ENCODE measurements around the gene ARHGEF38.

Gene ARHGEF38

DNA sequence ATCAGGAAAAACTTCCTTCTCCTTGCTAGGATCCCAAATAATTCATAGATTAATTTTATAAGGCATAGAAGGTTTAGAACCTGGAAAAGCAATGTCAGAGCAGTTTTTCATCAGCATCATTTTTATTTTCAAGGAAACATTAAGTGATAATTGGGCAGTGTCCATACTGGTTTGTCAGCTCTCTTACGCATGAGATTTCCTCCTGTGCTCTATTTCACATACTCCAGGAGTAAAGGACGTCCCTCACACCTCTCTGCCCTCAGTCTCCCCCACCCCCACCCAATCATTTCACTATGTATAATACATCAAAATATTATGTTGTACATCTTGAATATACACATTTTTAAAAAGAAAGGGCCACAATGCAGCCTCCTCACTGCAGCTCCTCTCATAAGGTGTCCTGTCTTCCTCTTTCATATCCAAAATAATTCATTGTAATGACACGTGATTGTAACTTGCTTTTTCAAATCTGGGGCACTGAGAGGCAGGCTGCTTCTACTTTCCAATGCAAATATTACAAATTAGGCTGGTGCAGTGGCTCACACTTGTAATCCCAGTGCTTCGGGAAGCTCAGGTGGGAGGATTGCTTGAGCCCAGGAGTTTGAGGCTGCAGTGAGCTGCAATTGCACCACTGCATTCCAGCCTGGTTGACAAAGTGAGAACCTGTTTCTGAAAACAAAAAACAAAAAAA lies 34.4 kb downstream of the ARHGEF38 start:
- Histone ChIP-seq H3K4me2 (no peak overlapping the region), H3K9me3 (replicated peaks in 1 of 11) (no peaks in the 10 kb centered on the region), H3K27ac (no peak overlapping the region), H3K4me1 (peaks cover 0 to 7% (median 0%) of the 10 kb centered on the region in 10 experiments; a peak in 2 of 20 replicates), H3K4me3 (no peak overlapping the region), H3K27me3 (no peaks in the 10 kb centered on the region), H3K36me3 (no peaks in the 10 kb centered on the region), H3K9ac (no peak overlapping the region), H4K20me1 (no peaks in the 10 kb centered on the region)
- no peak for TF ChIP-seq Cebpa-rat (IDR thresholded peaks at IDR 0.05)

- Histone ChIP-seq H3K27me3 (no peaks in the 10 kb centered on the region), H3K4me3 (no peak overlapping the region), H3K36me3 (no peaks in the 10 kb centered on the region), H3K9ac (no peak overlapping the region), H3K4me1 (peaks cover 0 to 7% (median 0%) of the 10 kb centered on the region in 10 experiments; a peak in 2 of 20 replicates), H3K27ac (no peak overlapping the region), H3K9me3 (replicated peaks in 1 of 11) (no peaks in the 10 kb centered on the region), H4K20me1 (no peaks in the 10 kb centered on the region), H3K4me2 (no peak overlapping the region)
- TF ChIP-seq Cebpa-rat (IDR thresholded peaks at IDR 0.05) = no peak
Observed at GRCh38 chr4:105587841-105588240, 35.4 kb downstream of the ARHGEF38 start.

DNA sequence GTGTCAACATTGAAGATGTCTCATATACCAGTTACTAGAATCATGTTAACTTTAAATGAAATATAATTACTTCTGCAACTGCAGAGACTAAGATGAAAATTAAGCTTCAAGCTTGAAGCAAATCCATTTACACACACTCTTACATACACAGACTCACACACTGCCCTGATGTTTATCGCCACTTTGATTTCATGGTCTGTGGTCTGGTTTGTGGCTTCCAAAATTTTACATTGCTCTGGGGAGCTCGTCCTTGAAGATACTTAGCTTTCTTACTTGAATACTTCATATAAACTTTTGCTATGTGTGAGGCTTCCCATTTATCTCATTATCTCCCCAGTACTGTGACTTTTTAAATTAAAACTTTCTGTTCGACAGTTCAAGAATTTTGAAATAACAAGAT lies 35.8 kb downstream of the ARHGEF38 start:
- Histone ChIP-seq H3K27me3 (no peaks in the 10 kb centered on the region), H3K4me2 (no peak overlapping the region), H3K27ac (no peak overlapping the region), H3K9me3 (replicated peaks in 1 of 11) (no peaks in the 10 kb centered on the region), H3K9ac (no peak overlapping the region), H3K36me3 (no peaks in the 10 kb centered on the region), H3K4me3 (no peak overlapping the region), H3K4me1 (peaks cover 0 to 7% (median 0%) of the 10 kb centered on the region in 10 experiments; a peak in 2 of 20 replicates), H4K20me1 (no peaks in the 10 kb centered on the region)
- TF ChIP-seq Cebpa-rat (IDR thresholded peaks at IDR 0.05) = no peak

DNA sequence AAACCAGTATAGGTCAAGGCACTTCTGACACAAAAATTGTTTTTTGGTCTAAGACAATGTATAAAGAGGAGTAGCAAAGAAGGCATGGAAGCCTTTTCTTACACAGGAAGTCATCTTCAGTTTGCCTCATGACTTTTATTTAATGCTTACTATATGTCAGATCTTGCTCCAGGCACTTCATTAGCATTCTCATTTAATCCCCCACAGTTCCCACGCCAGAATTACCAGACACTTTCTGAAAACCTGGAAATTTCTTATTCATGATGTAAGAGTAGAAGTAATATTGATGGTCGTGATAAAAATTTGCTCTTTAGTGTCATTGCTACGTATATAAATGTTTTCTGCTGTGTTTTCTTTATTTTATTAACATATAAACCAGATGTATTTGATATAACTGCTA lies 39.2 kb downstream of the ARHGEF38 start:
- H3K9me3 ChIP-seq (replicated peaks in 1 of 11) = no peaks in the 10 kb centered on the region
- H3K27ac ChIP-seq = no peak overlapping the region

DNA sequence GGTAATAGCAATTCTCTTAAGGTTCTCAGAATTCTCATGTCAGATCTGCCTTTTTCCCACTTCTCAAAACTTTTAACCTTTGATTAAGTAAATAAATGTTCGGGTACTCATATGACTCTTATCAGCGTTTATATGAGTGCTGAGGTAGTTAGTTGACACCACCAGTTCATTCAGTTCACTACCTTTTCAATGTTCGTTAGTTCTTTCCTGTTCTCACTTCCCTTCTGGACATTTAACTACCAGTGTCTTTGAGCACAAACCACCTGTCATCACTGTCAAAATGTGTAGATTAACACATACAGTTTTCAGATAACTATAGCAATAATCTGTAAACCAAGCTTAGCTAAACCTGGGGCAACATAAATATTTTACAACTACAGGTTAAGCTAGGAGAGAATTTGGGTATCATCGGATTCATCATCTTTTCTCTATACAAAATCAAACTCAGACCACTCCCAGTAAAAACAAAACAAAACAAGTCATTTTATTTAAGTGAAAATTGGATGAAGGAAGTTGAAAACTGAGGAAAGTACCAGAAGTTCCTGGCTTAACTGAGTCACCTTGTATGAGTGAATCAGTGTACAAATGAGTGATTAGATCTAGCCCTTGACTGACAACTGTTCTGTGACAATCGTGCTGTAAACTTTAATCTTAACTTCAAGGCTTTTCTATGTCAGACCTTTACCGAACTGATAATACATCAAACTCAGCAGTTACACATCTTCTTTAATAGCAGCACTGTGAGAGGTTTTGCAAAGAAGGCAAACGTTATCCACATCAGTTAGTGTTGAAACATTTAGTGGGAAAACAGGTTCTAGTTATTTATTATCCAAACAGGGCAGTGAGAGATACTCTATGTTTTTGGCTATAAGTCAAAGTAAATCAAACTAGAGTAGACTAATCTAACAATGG lies 41.9 kb downstream of the ARHGEF38 start:
- H3K4me3 ChIP-seq = no peak overlapping the region
- no peak for TF ChIP-seq Cebpa-rat (IDR thresholded peaks at IDR 0.05)
- H3K4me1 ChIP-seq = no peaks in the 10 kb centered on the region
- no peak overlapping the region for H3K27ac ChIP-seq
- no peak overlapping the region for H3K4me2 ChIP-seq
- no peaks in the 10 kb centered on the region for H4K20me1 ChIP-seq
- no peaks in the 10 kb centered on the region for H3K36me3 ChIP-seq
- H3K9me3 ChIP-seq (replicated peaks in 1 of 11) = no peaks in the 10 kb centered on the region
- no peaks in the 10 kb centered on the region for H3K27me3 ChIP-seq
- no peak overlapping the region for H3K9ac ChIP-seq

More for the DNA sequence above, 39.2 kb downstream of the ARHGEF38 start:
- Histone ChIP-seq H3K9ac (no peak overlapping the region), H4K20me1 (no peaks in the 10 kb centered on the region), H3K4me2 (no peak overlapping the region), H3K4me3 (no peak overlapping the region), H3K27me3 (no peaks in the 10 kb centered on the region), H3K4me1 (peaks cover 0 to 7% (median 0%) of the 10 kb centered on the region in 10 experiments; a peak in 2 of 20 replicates), H3K36me3 (no peaks in the 10 kb centered on the region)
- no peak for TF ChIP-seq Cebpa-rat (IDR thresholded peaks at IDR 0.05)

DNA sequence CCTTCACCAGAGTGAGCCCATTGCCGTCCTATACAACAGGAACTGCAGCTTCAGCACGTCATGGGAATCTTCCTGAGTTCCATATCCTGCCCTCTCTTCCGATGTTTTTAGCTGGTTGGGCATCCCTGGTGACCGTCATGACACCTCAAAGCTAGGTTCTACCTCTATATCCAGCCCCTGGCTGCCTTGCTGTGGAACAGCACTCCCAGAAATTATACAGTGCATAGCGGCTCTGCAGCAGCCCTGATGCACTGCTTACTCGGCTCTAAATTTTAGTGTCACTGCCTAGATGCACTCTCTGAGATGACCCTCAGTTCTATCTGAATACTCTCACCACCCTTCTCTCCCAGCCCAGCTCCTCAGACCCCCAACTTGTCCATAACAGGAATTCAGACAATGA lies 44.3 kb downstream of the ARHGEF38 start:
- H3K27me3 ChIP-seq = no peaks in the 10 kb centered on the region
- no peak overlapping the region for H3K9ac ChIP-seq
- H4K20me1 ChIP-seq = no peaks in the 10 kb centered on the region
- H3K27ac ChIP-seq = no peak overlapping the region
- no peaks in the 10 kb centered on the region for H3K36me3 ChIP-seq
- no peak overlapping the region for H3K4me3 ChIP-seq
- no peaks in the 10 kb centered on the region for H3K9me3 ChIP-seq (replicated peaks in 1 of 11)
- TF ChIP-seq Cebpa-rat (IDR thresholded peaks at IDR 0.05) = no peak
- no peaks in the 10 kb centered on the region for H3K4me1 ChIP-seq
- no peak overlapping the region for H3K4me2 ChIP-seq

- no peak overlapping the region for H3K27ac ChIP-seq
- H3K4me3 ChIP-seq = no peak overlapping the region
- no peaks in the 10 kb centered on the region for H3K9me3 ChIP-seq (replicated peaks in 1 of 11)
- H3K4me1 ChIP-seq = no peaks in the 10 kb centered on the region
- TF ChIP-seq Cebpa-rat (IDR thresholded peaks at IDR 0.05) = no peak
- no peak overlapping the region for H3K9ac ChIP-seq
- no peaks in the 10 kb centered on the region for H4K20me1 ChIP-seq
- no peaks in the 10 kb centered on the region for H3K36me3 ChIP-seq
- no peak overlapping the region for H3K4me2 ChIP-seq
- no peaks in the 10 kb centered on the region for H3K27me3 ChIP-seq
Observed at GRCh38 chr4:105598052-105598451, 45.6 kb downstream of the ARHGEF38 start.

GRCh38 chr4:105598787-105599186 lies 46.4 kb downstream of the ARHGEF38 start:
- H3K27ac ChIP-seq = no peak overlapping the region
- no peaks in the 10 kb centered on the region for H3K4me1 ChIP-seq
- no peak overlapping the region for H3K9ac ChIP-seq
- H3K4me2 ChIP-seq = no peak overlapping the region
- no peak for TF ChIP-seq Cebpa-rat (IDR thresholded peaks at IDR 0.05)
- H3K4me3 ChIP-seq = no peak overlapping the region
- no peaks in the 10 kb centered on the region for H3K36me3 ChIP-seq
- no peaks in the 10 kb centered on the region for H3K27me3 ChIP-seq
- no peaks in the 10 kb centered on the region for H3K9me3 ChIP-seq (replicated peaks in 1 of 11)
- no peaks in the 10 kb centered on the region for H4K20me1 ChIP-seq

DNA sequence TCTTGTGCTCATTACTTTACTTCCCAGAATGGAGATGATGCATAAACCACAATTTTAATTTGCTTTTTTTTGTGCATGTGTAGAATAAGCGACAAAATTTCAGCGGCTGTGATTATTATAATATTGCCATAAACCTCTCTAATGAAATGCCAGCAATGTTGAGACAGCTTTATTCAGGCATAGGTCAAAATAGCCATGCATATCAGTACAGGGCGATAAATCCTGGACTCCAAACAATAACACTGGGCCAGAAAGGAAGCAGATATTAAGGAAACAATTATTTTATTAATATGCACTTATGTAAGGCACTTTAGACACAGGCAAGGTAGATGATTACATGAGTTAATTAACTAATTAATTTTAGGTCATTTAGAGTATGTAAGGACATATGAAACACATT lies 47.1 kb downstream of the ARHGEF38 start:
- Histone ChIP-seq H3K4me2 (no peak overlapping the region), H3K9ac (no peak overlapping the region), H3K4me3 (no peak overlapping the region), H3K9me3 (replicated peaks in 1 of 11) (no peaks in the 10 kb centered on the region), H3K4me1 (no peaks in the 10 kb centered on the region), H4K20me1 (no peaks in the 10 kb centered on the region), H3K27ac (no peak overlapping the region), H3K27me3 (no peaks in the 10 kb centered on the region), H3K36me3 (no peaks in the 10 kb centered on the region)
- no peak for TF ChIP-seq Cebpa-rat (IDR thresholded peaks at IDR 0.05)

Data from BLaER1 treated with 17β-estradiol and CSF1 and Interleukin-3, amounts not matched to agents 10 nM and 100 nM (cell line).